Sigmoid colon (tissue), 4 donors: ENCODE measurements around the gene CDC73.

ENCODE experiments used
- CTCF ChIP-seq, 4 experiments: fragments of 450-650 bp in 3 of 4; fragments of 200-600 bp in 1 of 4; IDR thresholded peaks; one replicate each; pipeline ENCODE4 v1.5.1; 2016 to 2019; ENCODE audit warnings: antibody characterized with exemption in 4 of 4, mild to moderate bottlenecking in 3 of 4, moderate library complexity in 2 of 4
- EP300 ChIP-seq, 4 donors: sonication (generic); formaldehyde crosslinking; IDR thresholded peaks; one replicate each; pipeline ENCODE4 v1.6.1; 2017; ENCODE audit warnings: antibody characterized with exemption in 4 of 4
- POLR2A ChIP-seq, 2 donors: fragments of 450-650 bp; IDR thresholded peaks; one replicate each; pipeline ENCODE4 v1.6.1; 2016; ENCODE audit warnings: antibody characterized with exemption in 2 of 2, mild to moderate bottlenecking in 2 of 2, moderate library complexity in 2 of 2

GRCh38 chr1:193120604-193121166, 1.1 kb upstream of the CDC73 start:
- no peak for TF ChIP-seq CTCF (IDR thresholded peaks at IDR 0.05)
- no peak for TF ChIP-seq POLR2A (IDR thresholded peaks at IDR 0.05)
- no peak for TF ChIP-seq EP300 (IDR thresholded peaks at IDR 0.05)
